Stimulated activated CD8-positive, alpha-beta memory T cell treated with anti-CD3 and anti-CD28 coated beads, Interleukin-15, amount 100 ng/mL, for 48 hours (primary cell): ENCODE data around the gene STRC.
"Not testable (repeated sequence)": the region's sequence is repeated elsewhere in the genome, so short reads cannot be mapped to it uniquely, and the experiment has no call there.

Source experiments
- DNase-seq, 2 donors: peaks; one replicate each; pipeline ENCODE4 v3.0.0-alpha.2; 2020; ENCODE audit warnings: low read depth in 2 of 2

Gene STRC

GRCh38 chr15:43563793-43564192 lies 54.8 kb downstream of the STRC start:
- DNase-seq: not testable (repeated sequence)

- DNase-seq: not testable (repeated sequence)
These were observed 55.8 kb downstream of the STRC start for GRCh38 chr15:43562753-43563152.

GRCh38 chr15:43552986-43553385 lies 65.6 kb downstream of the STRC start:
- no peak for DNase-seq

GRCh38 chr15:43552256-43552655 lies 66.3 kb downstream of the STRC start:
- DNase-seq: no peak

- DNase-seq: no peak
These were observed 67.9 kb downstream of the STRC start for GRCh38 chr15:43550527-43551363.
